Measurements from ENCODE around the gene EBI3.
"Not testable (repeated sequence)": the region's sequence is repeated elsewhere in the genome, so short reads cannot be mapped to it uniquely, and the experiment has no call there.

Gene EBI3

GRCh38 chr19:4234142-4234861 lies 5.0 kb downstream of the EBI3 start:
- Histone ChIP-seq H3K9me3 (ENCODE audit: control extremely low read depth in 1 of 5, control insufficient read depth in 4 of 5, insufficient read depth in 2 of 5, low read depth in 1 of 5, low read length in 4 of 5) (no peaks in the 10 kb centered on the region), H3K27me3 (replicated peaks in 2 of 5; ENCODE audit: control insufficient read depth in 4 of 5, insufficient read depth in 5 of 5, low read length in 4 of 5) (peaks cover 0 to 6% (median 0%) of the 10 kb centered on the region in 5 experiments), H3K27ac (ENCODE audit: insufficient read depth in 1 of 2, low read depth in 1 of 2, low read length in 2 of 2, poor library complexity in 1 of 2, severe bottlenecking in 2 of 2) (no peak overlapping the region), H3K4me1 (ENCODE audit: control extremely low read depth in 1 of 4, control insufficient read depth in 4 of 4, insufficient read depth in 4 of 4, low read length in 3 of 4) (peaks cover 0 to 2% (median 1%) of the 10 kb centered on the region in 4 experiments), H3K36me3 (ENCODE audit: control insufficient read depth in 4 of 4, insufficient read depth in 4 of 4, low read length in 3 of 4) (no peaks in the 10 kb centered on the region), H3K4me3 (ENCODE audit: control insufficient read depth in 1 of 7, extremely low read depth in 1 of 7, insufficient read depth in 4 of 7, low read depth in 2 of 7, low read length in 6 of 7) (no peak overlapping the region)
- POLR2A ChIA-PET: no interaction called here
- CTCF ChIA-PET: interaction anchor here (0.6 to 3.4 kb wide), 4 partner anchors 10 to 942 kb away, joined by 3 to 13 read pairs (median 4); no protein-coding TSS in a partner anchor
- DNase-seq: no peak
- WGBS (ENCODE audit: insufficient coverage): 73% methylated on average over 7 of the region's 21 CpGs

DNA sequence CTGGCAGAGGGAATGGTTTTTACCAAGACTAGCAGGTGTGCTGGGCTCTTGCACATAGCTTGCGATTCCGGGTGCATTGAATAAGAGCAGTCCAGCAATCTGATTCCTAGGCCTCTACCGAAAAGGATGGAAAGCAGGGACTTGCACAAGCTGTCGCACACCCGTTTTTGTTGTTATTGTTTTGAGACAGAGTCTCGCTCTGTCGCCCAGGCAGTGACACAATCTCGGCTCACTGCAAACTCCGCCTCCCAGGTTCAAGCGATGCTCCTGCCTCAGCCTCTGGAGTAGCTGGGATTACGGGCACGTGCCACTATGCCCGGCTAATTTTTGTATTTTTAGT lies 5.5 kb downstream of the EBI3 start:
- ChIA-PET CTCF (interaction anchor here (0.6 to 3.4 kb wide), 2 partner anchors 9 to 370 kb away, joined by 4 to 13 read pairs; no protein-coding TSS in a partner anchor), POLR2A (no interaction called here)
- Histone ChIP-seq H3K4me1 (ENCODE audit: control extremely low read depth in 1 of 4, control insufficient read depth in 4 of 4, insufficient read depth in 4 of 4, low read length in 3 of 4) (no peaks in the 10 kb centered on the region), H3K36me3 (ENCODE audit: control insufficient read depth in 4 of 4, insufficient read depth in 4 of 4, low read length in 3 of 4) (no peaks in the 10 kb centered on the region), H3K9me3 (ENCODE audit: control extremely low read depth in 1 of 5, control insufficient read depth in 4 of 5, insufficient read depth in 2 of 5, low read depth in 1 of 5, low read length in 4 of 5) (no peaks in the 10 kb centered on the region), H3K4me3 (ENCODE audit: control insufficient read depth in 1 of 7, extremely low read depth in 1 of 7, insufficient read depth in 4 of 7, low read depth in 2 of 7, low read length in 6 of 7) (no peak overlapping the region), H3K27ac (ENCODE audit: insufficient read depth in 1 of 2, low read depth in 1 of 2, low read length in 2 of 2, poor library complexity in 1 of 2, severe bottlenecking in 2 of 2) (no peak overlapping the region), H3K27me3 (replicated peaks in 2 of 5; ENCODE audit: control insufficient read depth in 4 of 5, insufficient read depth in 5 of 5, low read length in 4 of 5) (peaks cover 0 to 3% (median 0%) of the 10 kb centered on the region in 5 experiments)
- WGBS (ENCODE audit: insufficient coverage): 81% methylated on average over 9 of the region's 13 CpGs
- DNase-seq: no peak

DNA sequence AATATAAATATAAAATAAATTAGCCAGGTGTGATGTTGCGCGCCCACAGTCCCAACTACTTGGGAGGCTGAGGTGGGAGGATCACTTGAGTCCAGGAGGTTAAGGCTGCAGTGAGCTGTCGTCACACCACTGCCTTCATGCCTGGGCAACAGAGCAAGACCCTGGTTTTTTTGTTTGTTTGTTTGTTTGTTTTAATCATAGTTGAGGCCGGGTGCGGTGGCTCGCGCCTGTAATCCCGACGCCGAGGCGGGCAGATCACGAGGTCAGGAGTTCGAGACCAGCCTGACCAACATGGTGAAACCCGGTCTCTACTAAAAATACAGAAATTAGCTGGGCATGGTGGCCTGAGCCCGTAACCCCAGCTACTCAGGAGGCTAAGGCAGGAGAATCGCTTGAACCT lies 8.2 kb downstream of the EBI3 start:
- H3K4me1 ChIP-seq (ENCODE audit: control extremely low read depth in 1 of 4, control insufficient read depth in 4 of 4, insufficient read depth in 4 of 4, low read length in 3 of 4); H3K4me3 ChIP-seq (ENCODE audit: control insufficient read depth in 1 of 7, extremely low read depth in 1 of 7, insufficient read depth in 4 of 7, low read depth in 2 of 7, low read length in 6 of 7); H3K9me3 ChIP-seq (ENCODE audit: control extremely low read depth in 1 of 5, control insufficient read depth in 4 of 5, insufficient read depth in 2 of 5, low read depth in 1 of 5, low read length in 4 of 5); POLR2A ChIA-PET; H3K36me3 ChIP-seq (ENCODE audit: control insufficient read depth in 4 of 4, insufficient read depth in 4 of 4, low read length in 3 of 4); H3K27ac ChIP-seq (ENCODE audit: insufficient read depth in 1 of 2, low read depth in 1 of 2, low read length in 2 of 2, poor library complexity in 1 of 2, severe bottlenecking in 2 of 2); CTCF ChIA-PET; H3K27me3 ChIP-seq (replicated peaks in 2 of 5; ENCODE audit: control insufficient read depth in 4 of 5, insufficient read depth in 5 of 5, low read length in 4 of 5); DNase-seq: not testable (repeated sequence)
- WGBS (ENCODE audit: insufficient coverage): 95% methylated on average over 3 of the region's 16 CpGs

GRCh38 chr19:4238831-4239230 lies 9.5 kb downstream of the EBI3 start:
- WGBS (ENCODE audit: insufficient coverage): 88% methylated on average over 1 of the region's 4 CpGs
- H3K4me1 ChIP-seq (ENCODE audit: control extremely low read depth in 1 of 4, control insufficient read depth in 4 of 4, insufficient read depth in 4 of 4, low read length in 3 of 4): no peaks in the 10 kb centered on the region
- no peak for DNase-seq
- no peaks in the 10 kb centered on the region for H3K36me3 ChIP-seq (ENCODE audit: control insufficient read depth in 4 of 4, insufficient read depth in 4 of 4, low read length in 3 of 4)
- CTCF ChIA-PET: no interaction called here
- H3K9me3 ChIP-seq (ENCODE audit: control extremely low read depth in 1 of 5, control insufficient read depth in 4 of 5, insufficient read depth in 2 of 5, low read depth in 1 of 5, low read length in 4 of 5): peaks cover 0 to 8% (median 4%) of the 10 kb centered on the region in 5 experiments
- no peak overlapping the region for H3K27ac ChIP-seq (ENCODE audit: insufficient read depth in 1 of 2, low read depth in 1 of 2, low read length in 2 of 2, poor library complexity in 1 of 2, severe bottlenecking in 2 of 2)
- peaks cover 0 to 2% (median 0%) of the 10 kb centered on the region in 5 experiments for H3K27me3 ChIP-seq (replicated peaks in 2 of 5; ENCODE audit: control insufficient read depth in 4 of 5, insufficient read depth in 5 of 5, low read length in 4 of 5)
- POLR2A ChIA-PET: no interaction called here
- no peak overlapping the region for H3K4me3 ChIP-seq (ENCODE audit: control insufficient read depth in 1 of 7, extremely low read depth in 1 of 7, insufficient read depth in 4 of 7, low read depth in 2 of 7, low read length in 6 of 7)

GRCh38 chr19:4241824-4242430 lies 12.6 kb downstream of the EBI3 start:
- ChIA-PET CTCF (interaction anchor here (0.7 to 1.4 kb wide), 2 partner anchors 9 to 216 kb away, joined by 3 read pairs; no protein-coding TSS in a partner anchor), POLR2A (interaction anchor here (0.6 to 0.7 kb wide), 2 partner anchors 10 to 194 kb away, joined by 3 to 4 read pairs; no protein-coding TSS in a partner anchor)
- WGBS (ENCODE audit: insufficient coverage): 94% methylated on average over 4 of the region's 5 CpGs
- no peaks in the 10 kb centered on the region for H3K36me3 ChIP-seq (ENCODE audit: control insufficient read depth in 4 of 4, insufficient read depth in 4 of 4, low read length in 3 of 4)
- H3K4me3 ChIP-seq (ENCODE audit: control insufficient read depth in 1 of 7, extremely low read depth in 1 of 7, insufficient read depth in 4 of 7, low read depth in 2 of 7, low read length in 6 of 7): no peak overlapping the region
- no peaks in the 10 kb centered on the region for H3K27me3 ChIP-seq (replicated peaks in 2 of 5; ENCODE audit: control insufficient read depth in 4 of 5, insufficient read depth in 5 of 5, low read length in 4 of 5)
- peaks cover 0 to 8% (median 4%) of the 10 kb centered on the region in 5 experiments for H3K9me3 ChIP-seq (ENCODE audit: control extremely low read depth in 1 of 5, control insufficient read depth in 4 of 5, insufficient read depth in 2 of 5, low read depth in 1 of 5, low read length in 4 of 5)
- no peak for DNase-seq
- peaks cover 4 to 8% (median 6%) of the 10 kb centered on the region in 4 experiments for H3K4me1 ChIP-seq (ENCODE audit: control extremely low read depth in 1 of 4, control insufficient read depth in 4 of 4, insufficient read depth in 4 of 4, low read length in 3 of 4)
- H3K27ac ChIP-seq (ENCODE audit: insufficient read depth in 1 of 2, low read depth in 1 of 2, low read length in 2 of 2, poor library complexity in 1 of 2, severe bottlenecking in 2 of 2): no peak overlapping the region

DNA sequence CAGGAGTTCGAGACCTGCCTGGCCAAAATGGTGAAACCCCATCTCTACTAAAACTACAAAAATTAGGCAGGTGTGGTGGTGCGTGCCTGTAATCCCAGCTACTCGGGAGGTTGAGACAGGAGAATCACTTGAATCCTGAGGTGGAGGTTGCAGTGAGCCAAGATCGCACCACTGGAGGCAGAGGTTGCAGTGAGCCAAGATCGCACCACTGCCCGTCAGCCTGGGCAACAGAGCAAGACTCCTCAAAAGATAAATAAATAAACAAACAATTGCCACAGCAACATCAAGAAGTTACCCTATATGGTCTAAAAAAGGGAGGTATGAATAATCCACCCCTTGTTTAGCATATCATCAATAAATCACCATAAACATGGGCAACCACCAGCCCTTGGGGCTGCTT lies 16.6 kb downstream of the EBI3 start:
- WGBS (ENCODE audit: insufficient coverage): no CpG with 5 or more reads among the region's 6 CpGs
- Histone ChIP-seq H3K36me3 (ENCODE audit: control insufficient read depth in 4 of 4, insufficient read depth in 4 of 4, low read length in 3 of 4) (peaks cover 2 to 25% (median 19%) of the 10 kb centered on the region in 4 experiments), H3K27ac (ENCODE audit: insufficient read depth in 1 of 2, low read depth in 1 of 2, low read length in 2 of 2, poor library complexity in 1 of 2, severe bottlenecking in 2 of 2) (peak overlapping the region in 1 of 2 experiments; percentile 99), H3K4me1 (ENCODE audit: control extremely low read depth in 1 of 4, control insufficient read depth in 4 of 4, insufficient read depth in 4 of 4, low read length in 3 of 4) (peaks cover 6 to 15% (median 11%) of the 10 kb centered on the region in 4 experiments), H3K4me3 (ENCODE audit: control insufficient read depth in 1 of 7, extremely low read depth in 1 of 7, insufficient read depth in 4 of 7, low read depth in 2 of 7, low read length in 6 of 7) (peak overlapping the region in 1 of 7 experiments; percentile 93)
- H3K27me3 ChIP-seq (replicated peaks in 2 of 5; ENCODE audit: control insufficient read depth in 4 of 5, insufficient read depth in 5 of 5, low read length in 4 of 5); CTCF ChIA-PET; POLR2A ChIA-PET; H3K9me3 ChIP-seq (ENCODE audit: control extremely low read depth in 1 of 5, control insufficient read depth in 4 of 5, insufficient read depth in 2 of 5, low read depth in 1 of 5, low read length in 4 of 5); DNase-seq: not testable (repeated sequence)

Measured in common myeloid progenitor, CD34-positive (primary cell).